ENCODE measurements around the gene TBC1D9B.

DNA sequence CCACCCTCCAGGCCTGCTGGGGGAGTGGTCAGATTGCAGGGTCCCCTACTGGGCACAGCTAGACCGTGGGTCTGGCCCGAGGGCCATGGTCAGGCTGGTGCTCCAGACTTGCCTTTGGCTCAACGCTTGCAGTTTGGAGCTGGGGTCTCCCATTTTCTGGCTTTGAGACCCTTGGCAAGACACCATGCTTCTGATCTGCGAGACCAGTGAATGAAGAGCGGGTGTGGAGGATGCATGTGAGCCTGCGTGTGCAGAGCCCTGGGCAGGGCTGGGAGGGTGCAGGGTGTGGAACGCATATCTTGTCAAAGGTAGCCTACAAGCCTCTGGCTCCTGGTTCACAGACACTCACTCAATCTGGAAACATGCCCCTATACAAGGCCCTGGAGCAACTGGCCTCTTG lies 43.0 kb downstream of the TBC1D9B start:
- TF ChIP-seq POLR2A (IDR thresholded peaks at IDR 0.05), result no peak
- TF ChIP-seq, protein P1, sequence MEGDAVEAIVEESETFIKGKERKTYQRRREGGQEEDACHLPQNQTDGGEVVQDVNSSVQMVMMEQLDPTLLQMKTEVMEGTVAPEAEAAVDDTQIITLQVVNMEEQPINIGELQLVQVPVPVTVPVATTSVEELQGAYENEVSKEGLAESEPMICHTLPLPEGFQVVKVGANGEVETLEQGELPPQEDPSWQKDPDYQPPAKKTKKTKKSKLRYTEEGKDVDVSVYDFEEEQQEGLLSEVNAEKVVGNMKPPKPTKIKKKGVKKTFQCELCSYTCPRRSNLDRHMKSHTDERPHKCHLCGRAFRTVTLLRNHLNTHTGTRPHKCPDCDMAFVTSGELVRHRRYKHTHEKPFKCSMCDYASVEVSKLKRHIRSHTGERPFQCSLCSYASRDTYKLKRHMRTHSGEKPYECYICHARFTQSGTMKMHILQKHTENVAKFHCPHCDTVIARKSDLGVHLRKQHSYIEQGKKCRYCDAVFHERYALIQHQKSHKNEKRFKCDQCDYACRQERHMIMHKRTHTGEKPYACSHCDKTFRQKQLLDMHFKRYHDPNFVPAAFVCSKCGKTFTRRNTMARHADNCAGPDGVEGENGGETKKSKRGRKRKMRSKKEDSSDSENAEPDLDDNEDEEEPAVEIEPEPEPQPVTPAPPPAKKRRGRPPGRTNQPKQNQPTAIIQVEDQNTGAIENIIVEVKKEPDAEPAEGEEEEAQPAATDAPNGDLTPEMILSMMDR (IDR thresholded peaks at IDR 0.05), result no peak

Data from thyroid gland (tissue), 4 donors.